ENCODE measurements around the gene TTC21B. TPM values are rescaled to one million over a fixed set of nuclear protein-coding genes. Genes with fewer than 3 reads are reported as not detected.

The TTC21B gene
- total RNA-seq, 1 experiment from 2014 or later: 83.0 TPM

Other genes with a start within 250 kb of the TTC21B start
- gene GALNT3, start 159.5 kb downstream of the TTC21B start, total RNA-seq (2021): 2.5 and 4.6 TPM in 2 replicates
- 0.62 and 0.83 TPM in 2 replicates for gene SCN1A, start 174.2 kb upstream of the TTC21B start, total RNA-seq (2021)